Measurements from ENCODE around the gene NAPB.

DNA sequence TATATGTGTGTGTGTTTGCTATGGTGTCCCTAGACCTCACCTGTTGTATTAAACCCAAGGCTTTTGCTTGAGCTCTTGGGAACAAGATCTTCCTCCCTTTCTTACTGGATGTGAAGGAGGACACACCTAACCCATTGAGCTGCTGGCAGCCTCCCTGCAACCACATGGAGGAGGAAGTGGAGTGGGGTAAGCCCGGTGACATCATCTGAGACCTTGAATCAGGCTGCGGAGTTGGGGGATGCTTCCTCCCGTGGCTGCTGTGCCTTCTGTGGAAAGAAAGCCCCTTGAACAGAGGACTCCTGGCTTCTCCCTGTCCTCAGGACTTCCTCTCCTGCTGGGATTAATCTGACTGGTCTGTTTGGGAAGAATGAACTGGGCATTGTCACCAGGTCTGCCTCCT, 28.1 kb upstream of the NAPB start:
- TF ChIP-seq, protein P1, sequence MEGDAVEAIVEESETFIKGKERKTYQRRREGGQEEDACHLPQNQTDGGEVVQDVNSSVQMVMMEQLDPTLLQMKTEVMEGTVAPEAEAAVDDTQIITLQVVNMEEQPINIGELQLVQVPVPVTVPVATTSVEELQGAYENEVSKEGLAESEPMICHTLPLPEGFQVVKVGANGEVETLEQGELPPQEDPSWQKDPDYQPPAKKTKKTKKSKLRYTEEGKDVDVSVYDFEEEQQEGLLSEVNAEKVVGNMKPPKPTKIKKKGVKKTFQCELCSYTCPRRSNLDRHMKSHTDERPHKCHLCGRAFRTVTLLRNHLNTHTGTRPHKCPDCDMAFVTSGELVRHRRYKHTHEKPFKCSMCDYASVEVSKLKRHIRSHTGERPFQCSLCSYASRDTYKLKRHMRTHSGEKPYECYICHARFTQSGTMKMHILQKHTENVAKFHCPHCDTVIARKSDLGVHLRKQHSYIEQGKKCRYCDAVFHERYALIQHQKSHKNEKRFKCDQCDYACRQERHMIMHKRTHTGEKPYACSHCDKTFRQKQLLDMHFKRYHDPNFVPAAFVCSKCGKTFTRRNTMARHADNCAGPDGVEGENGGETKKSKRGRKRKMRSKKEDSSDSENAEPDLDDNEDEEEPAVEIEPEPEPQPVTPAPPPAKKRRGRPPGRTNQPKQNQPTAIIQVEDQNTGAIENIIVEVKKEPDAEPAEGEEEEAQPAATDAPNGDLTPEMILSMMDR (IDR thresholded peaks at IDR 0.05): no peak
- TF ChIP-seq SIN3A (IDR thresholded peaks at IDR 0.05; ENCODE audit: borderline replicate concordance, insufficient read depth, low read depth, low read length) (no peak), TCF7L2 (IDR thresholded peaks at IDR 0.05; ENCODE audit: low read depth, low read length) (no peak), POLR2AphosphoS5 (IDR thresholded peaks at IDR 0.05; ENCODE audit: low read depth, low read length) (no peak)
